ENCODE data around the gene MTARC1. TPM values are rescaled to one million over a fixed set of nuclear protein-coding genes. Genes with fewer than 3 reads are reported as not detected.
A peak's percentile ranks its signal among the peaks of the same experiment; 100 is the strongest.

Gene MTARC1
- total and polyA plus RNA-seq, 7 donors, result 5.3 to 31.4 (median 11.2) TPM

- H3K9me3 ChIP-seq, result no peaks in the 10 kb centered on the region
- 80 to 87% methylated on average over 8 of the region's 8 CpGs for WGBS, 2 donors
- DNase-seq, result no peak
- no peaks in the 10 kb centered on the region for H3K36me3 ChIP-seq
- TF ChIP-seq EP300 (IDR thresholded peaks at IDR 0.05), result no peak
- TF ChIP-seq POLR2A (IDR thresholded peaks at IDR 0.05), result no peak
- no peak for TF ChIP-seq CTCF (IDR thresholded peaks at IDR 0.05)
- no peak for TF ChIP-seq POLR2AphosphoS5 (IDR thresholded peaks at IDR 0.05)
- peak overlapping the region in 3 of 4 donors; percentile 64 to 77 (median 68) for H3K27ac ChIP-seq
- intact Hi-C loops (cut with DNase I), result loop anchor here (1.0 to 10.0 kb wide), 5 partner anchors 73 to 1645 kb away; no protein-coding TSS in a partner anchor
- no peaks in the 10 kb centered on the region for H3K27me3 ChIP-seq
- no peak overlapping the region for H3K4me3 ChIP-seq
- peaks cover 0 to 60% (median 57%) of the 10 kb centered on the region in 4 donors for H3K4me1 ChIP-seq
Observed at GRCh38 chr1:220809704-220810103, 23.0 kb downstream of the MTARC1 start.

DNA sequence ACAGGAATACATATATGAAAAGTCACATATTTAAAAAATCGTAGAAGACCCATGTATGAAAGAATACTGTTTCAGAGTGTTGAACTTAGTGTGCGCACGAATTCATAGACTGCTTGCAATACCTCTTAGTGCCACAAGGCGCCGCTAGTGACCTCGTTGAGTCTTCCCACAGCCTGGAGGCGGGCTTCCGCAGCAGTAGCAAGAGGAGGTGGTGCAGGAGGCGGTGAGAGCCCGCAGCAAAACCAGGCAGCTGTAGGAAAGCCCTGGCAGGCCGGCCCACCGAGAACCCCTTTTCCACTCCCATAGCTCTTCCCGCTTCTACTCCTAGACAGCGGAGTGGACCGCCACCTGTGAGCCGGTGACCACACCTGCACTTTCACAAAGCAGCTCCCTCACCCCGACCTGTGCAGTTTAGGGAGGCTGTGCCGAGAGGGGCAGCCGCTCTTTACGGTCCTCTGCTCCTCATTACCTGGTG lies 23.5 kb downstream of the MTARC1 start:
- 27 to 61% methylated on average over 20 of the region's 20 CpGs for WGBS, 2 donors
- H3K9me3 ChIP-seq, result no peaks in the 10 kb centered on the region
- no peak for TF ChIP-seq EP300 (IDR thresholded peaks at IDR 0.05)
- TF ChIP-seq POLR2AphosphoS5 (IDR thresholded peaks at IDR 0.05), result peak in 2 of 4 donors; percentile 25 to 45
- TF ChIP-seq POLR2A (IDR thresholded peaks at IDR 0.05), result no peak
- peak; percentile 77 to 97 (median 95) for TF ChIP-seq CTCF (IDR thresholded peaks at IDR 0.05)
- intact Hi-C loops (cut with DNase I), result loop anchor here (1.0 to 10.0 kb wide), 5 partner anchors 72 to 1645 kb away; no protein-coding TSS in a partner anchor
- peaks cover 0 to 64% (median 60%) of the 10 kb centered on the region in 4 donors for H3K4me1 ChIP-seq
- peak; percentile 95 for DNase-seq
- H3K27me3 ChIP-seq, result no peaks in the 10 kb centered on the region
- H3K4me3 ChIP-seq, result peak overlapping the region in 3 of 4 donors; percentile 10 to 25 (median 16)
- no peaks in the 10 kb centered on the region for H3K36me3 ChIP-seq
- peak overlapping the region in 3 of 4 donors; percentile 46 to 77 (median 58) for H3K27ac ChIP-seq

GRCh38 chr1:220810963-220811362 lies 24.2 kb downstream of the MTARC1 start:
- H3K9me3 ChIP-seq, result no peaks in the 10 kb centered on the region
- H3K4me3 ChIP-seq, result no peak overlapping the region
- 74 to 98% methylated on average over 2 of the region's 2 CpGs for WGBS, 2 donors
- no peak for DNase-seq
- H3K4me1 ChIP-seq, result peaks cover 0 to 71% (median 67%) of the 10 kb centered on the region in 4 donors
- no peaks in the 10 kb centered on the region for H3K36me3 ChIP-seq
- no peaks in the 10 kb centered on the region for H3K27me3 ChIP-seq
- no peak for TF ChIP-seq POLR2AphosphoS5 (IDR thresholded peaks at IDR 0.05)
- TF ChIP-seq CTCF (IDR thresholded peaks at IDR 0.05), result no peak
- no peak for TF ChIP-seq EP300 (IDR thresholded peaks at IDR 0.05)
- no peak for TF ChIP-seq POLR2A (IDR thresholded peaks at IDR 0.05)
- intact Hi-C loops (cut with DNase I), result loop anchor here (1.0 to 10.0 kb wide), 5 partner anchors 71 to 1644 kb away; no protein-coding TSS in a partner anchor
- peak overlapping the region in 3 of 4 donors; percentile 46 to 77 (median 58) for H3K27ac ChIP-seq

GRCh38 chr1:220811695-220812094 lies 25.0 kb downstream of the MTARC1 start:
- TF ChIP-seq POLR2AphosphoS5 (IDR thresholded peaks at IDR 0.05), result no peak
- TF ChIP-seq CTCF (IDR thresholded peaks at IDR 0.05), result no peak
- no peak for TF ChIP-seq EP300 (IDR thresholded peaks at IDR 0.05)
- no peak for TF ChIP-seq POLR2A (IDR thresholded peaks at IDR 0.05)

More at GRCh38 chr1:220811695-220812094, 25.0 kb downstream of the MTARC1 start:
- DNase-seq, result no peak
- intact Hi-C loops (cut with DNase I), result loop anchor here (5.0 to 10.0 kb wide), 4 partner anchors 391 to 1643 kb away; no protein-coding TSS in a partner anchor
- no peaks in the 10 kb centered on the region for H3K27me3 ChIP-seq
- H3K36me3 ChIP-seq, result no peaks in the 10 kb centered on the region
- no peaks in the 10 kb centered on the region for H3K9me3 ChIP-seq
- H3K4me3 ChIP-seq, result no peak overlapping the region
- peaks cover 0 to 79% (median 75%) of the 10 kb centered on the region in 4 donors for H3K4me1 ChIP-seq
- WGBS, 2 donors, result 88 to 94% methylated on average over 5 of the region's 5 CpGs
- no peak overlapping the region for H3K27ac ChIP-seq
